Activated T-cell treated with anti-CD3 and anti-CD28 coated beads for 1 hour (primary cell): Measurements from ENCODE around the gene RADIL.

Experiments used
- DNase-seq: peaks from one replicate; pipeline ENCODE4 v3.0.0-alpha.2; 2020; ENCODE audit warnings: low read depth

The RADIL gene

DNA sequence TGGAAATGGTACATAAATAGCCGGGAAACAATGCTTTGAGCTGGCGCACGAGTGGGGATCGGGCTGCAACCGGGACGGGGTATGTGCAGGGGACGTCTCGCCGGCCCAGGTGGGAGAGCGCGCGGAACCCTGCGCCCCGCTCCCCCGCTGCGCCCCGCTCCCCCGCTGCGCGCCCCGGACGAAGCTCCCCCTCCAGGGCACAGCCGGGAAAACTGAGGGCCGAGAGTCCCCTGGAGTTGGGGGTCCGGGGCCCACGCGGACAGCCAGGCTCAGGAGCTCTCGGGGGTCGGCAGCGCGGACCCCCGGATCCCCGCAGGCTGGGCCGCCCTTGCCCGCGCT is 514 bp downstream of the RADIL start:
- no peak for DNase-seq

DNA sequence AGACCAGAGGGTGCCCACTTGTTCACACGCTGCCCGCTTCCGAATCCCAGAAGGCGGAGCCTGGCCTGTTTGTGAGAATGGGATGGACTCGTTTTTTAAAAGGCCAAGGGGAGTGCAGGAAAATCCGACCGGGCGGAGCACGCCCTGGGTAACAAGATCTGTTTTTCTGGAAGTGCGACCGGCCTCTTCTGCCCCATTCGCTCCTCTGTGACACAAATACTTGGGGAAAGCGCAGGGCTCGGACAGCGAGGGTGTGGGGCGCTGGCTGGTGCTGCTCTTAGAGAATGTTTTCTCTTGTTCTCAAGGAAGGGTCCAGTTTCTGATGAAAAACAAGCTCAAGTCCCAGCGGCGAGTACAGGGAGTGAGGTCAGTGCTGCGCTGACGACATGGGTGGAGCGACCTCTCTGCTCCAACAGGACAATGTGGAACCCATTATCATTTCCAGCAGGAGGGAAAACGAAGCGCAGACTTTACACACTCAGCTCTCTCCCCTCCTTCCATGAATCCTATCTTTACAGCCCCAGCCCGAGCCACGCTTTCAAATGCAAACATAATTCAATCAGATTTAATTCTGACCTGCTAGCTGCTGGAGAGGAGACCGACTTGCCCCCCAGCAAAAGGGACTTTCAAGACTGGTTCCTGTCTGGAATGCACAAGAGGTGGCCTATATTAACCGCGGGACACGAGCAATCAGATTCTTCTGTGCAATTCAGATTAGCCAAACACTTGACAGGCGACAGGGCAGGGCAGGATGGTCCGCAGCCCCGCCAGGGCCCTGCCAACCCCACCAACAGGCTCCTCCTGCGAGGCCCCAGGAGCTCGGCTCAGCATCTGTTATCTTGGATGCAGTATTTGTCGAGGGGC is 1.1 kb downstream of the RADIL start:
- DNase-seq, result no peak

DNA sequence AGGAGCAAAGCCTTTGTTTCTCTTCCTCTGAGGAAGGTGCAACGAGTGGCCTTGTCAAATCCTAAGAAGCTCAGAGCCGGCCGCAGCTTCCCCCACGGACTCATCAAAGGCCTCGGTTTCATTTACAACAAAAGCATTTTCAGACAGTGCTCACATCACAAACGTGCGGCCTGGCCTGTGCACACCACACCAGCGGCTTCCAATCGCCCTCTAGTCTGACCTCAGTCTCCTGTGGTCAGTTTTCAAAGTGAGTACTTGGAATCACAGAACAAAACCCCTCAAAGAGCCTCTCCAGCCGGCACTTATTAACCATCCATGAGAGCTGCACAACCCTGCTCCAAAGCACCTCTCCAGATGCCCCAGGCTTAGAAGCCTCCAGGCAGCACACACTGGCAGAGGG is 3.3 kb downstream of the RADIL start:
- no peak for DNase-seq

DNA sequence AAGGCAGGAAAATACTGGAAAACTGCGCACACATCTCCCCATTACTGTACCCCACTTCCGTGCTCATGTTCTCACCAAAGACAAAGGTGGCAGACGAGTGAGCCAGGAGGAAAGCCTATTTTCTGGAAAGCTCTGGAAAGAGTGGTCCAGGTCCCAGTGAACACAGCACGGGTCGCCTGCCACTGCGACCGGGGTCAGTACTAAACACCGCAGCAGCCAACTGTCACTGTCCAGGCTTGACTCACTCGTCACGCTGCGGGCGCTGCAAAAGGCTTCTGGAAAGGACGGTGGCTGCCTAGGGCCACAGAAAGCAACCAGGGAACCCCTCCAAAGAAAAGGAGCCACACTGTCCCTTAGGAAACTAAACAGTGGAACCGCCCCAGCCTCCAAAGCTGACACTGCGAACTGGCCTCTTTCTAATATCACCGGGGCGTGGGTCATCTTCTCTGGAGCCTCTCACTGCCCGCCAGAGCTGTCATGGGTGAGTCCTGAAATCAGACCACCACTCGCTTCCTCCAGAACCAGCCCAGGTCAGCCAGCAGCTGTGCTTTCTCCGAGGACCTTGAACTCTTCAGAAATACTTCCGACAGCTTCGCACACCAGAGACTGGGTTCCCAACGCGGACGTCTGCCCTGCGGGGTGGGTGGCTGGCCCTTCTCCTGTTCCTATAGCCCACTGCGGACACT is 4.0 kb downstream of the RADIL start:
- DNase-seq, result no peak

GRCh38 chr7:4878336-4879335 is 4.9 kb downstream of the RADIL start:
- DNase-seq, result no peak

DNA sequence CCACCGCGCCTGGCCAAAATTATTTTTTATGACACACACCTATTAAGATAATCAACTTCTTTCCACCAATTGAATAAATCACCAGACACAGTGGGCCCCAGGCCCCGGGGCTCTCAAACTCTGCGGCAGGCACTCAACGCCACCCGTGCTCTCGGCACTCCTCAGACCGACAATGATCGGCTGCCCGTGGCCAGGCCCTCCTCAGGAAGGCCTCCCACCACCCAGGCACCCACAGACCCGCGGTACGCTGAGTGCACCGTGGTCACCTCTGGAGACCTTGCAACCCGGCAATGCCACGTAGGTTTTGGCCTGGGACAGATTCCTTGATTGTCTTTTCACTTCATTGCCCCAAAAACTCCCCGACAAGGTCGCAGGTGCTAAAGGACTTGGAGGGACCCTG is 6.9 kb downstream of the RADIL start:
- no peak for DNase-seq

DNA sequence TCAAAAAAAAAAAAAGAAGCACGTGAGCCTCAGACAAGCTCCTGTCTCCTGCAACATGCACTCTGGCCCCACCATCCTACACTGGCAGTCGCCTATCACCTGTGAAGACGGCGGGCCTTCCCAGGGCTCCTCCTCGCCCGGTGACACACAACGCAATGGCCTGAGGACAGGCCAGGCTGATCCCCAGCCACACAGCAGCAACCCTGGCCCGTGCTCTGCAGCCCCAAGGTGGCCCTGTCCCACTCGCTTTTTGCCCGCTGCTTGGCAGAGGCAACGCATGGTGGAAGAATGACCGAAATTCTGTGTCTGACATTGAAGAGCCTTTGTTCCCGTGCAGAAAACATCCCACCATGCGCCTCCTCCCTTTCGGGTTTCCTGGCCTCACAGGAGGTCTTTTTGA is 8.1 kb downstream of the RADIL start:
- no peak for DNase-seq

DNA sequence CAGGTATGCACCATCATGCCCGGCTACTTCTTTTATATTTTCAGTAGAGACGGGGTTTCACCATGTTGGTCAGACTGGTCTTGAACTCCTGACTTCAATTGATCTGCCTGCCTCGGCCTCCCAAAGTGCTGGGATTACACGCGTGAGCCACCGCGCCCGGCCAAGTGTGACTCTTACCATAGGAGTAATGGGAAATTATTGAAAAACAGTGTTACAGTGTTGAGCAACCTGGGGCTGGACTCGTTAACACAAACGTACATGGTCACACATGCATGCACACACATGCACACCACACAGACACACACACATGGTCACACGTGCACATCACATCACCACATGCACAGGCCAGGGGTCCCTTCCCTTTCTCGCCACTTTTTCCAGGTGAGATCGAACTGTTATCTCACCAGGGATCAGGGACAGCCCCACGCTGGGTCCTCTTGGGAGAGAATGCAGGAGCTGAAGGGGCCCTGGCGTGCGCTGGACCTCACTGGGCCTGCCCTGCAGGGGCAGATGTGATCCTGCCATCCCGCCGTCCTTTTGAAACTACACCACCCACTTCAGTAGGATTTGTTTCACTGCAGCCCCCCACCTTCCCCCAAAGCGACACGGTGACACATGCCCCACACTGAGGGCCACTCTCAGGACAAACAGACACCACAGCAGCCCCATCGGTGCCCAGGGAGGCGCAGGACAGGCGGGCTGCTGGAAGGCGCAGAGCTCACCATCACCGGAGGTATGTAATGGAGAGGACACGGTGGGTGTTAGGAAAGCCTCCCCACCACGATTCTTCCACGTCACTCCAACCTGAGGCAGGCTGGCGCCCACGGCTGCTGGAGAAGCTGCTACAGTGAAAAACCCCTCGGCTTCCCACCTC is 10.2 kb downstream of the RADIL start:
- DNase-seq, result no peak

- DNase-seq, result no peak
Measured at GRCh38 chr7:4871930-4872675, 11.4 kb downstream of the RADIL start.

DNA sequence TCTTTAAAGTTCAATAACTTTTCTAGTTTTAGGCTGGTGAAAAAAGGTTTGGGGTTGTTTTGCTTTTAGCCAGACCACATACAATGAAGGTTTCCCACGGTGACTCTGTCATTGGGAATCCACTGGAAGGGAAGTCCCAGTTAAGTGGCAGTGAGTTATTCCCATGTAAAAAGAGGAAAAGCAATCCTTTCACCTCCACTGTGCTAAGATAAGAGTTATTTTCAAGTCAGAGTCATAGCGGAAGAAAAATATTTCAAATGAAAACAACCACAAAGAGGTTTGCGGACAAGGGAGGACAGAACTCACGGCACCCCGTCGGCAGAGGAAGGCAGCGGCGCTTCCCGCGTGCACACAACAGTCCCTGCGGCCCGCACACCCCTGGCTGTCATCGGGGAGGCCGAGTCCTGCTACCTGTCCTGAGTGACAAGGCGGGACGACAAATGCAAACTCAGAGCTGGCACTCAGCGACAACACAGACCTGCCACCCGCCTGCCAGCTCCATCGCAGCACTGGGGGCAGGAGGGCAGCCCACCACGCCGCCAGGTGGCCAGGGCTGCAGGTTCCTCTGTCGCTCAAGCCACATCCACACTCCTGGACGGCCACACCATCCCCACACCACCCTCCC is 12.3 kb downstream of the RADIL start:
- no peak for DNase-seq

GRCh38 chr7:4868493-4868892 is 15.0 kb downstream of the RADIL start:
- no peak for DNase-seq

DNA sequence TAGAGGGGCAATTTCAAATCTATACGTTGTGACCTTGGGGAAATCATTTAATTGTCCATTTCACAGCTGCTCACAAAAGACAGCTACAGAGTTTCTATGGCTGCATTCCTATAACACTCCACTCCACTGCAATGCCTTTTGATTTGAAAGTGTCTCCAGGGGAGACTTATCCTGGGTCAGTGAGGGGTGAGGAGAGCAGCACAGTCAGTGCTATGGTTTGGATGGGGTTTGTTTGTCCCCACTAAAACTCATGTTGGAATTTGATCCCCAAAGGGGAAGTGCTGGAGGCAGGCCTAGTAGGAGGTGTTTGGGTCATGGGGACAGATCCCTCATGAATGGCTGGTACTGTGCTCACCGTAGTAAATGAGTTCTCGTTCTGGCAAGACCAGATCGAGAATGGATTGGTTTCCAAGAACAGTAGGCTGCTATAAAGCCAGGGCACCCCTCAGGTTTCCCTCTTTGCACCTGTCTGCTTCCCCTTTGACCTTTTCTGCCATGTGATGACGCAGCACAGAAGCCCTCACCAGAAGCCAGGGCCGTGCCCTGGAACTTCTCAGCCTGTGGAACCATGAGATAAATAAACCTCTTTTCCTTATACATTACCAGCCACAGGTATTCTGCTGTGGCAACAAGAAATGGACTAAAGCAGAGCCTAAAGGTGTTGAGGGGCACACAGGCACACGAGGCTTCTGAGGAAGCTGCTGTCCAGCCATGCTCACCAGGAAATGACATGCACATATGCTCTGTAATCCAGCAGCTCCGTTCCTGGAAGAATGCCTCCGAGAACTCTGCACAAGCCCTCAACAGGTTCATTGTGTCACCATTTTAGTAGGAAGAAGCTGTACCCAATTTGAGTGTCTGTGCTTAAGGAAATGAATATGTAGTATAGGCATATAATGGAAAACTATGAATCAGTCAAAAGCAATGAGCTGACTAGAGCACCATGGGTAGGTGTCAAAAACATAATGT is 16.7 kb downstream of the RADIL start:
- DNase-seq, result no peak

GRCh38 chr7:4862156-4862555 is 21.4 kb downstream of the RADIL start:
- DNase-seq, result no peak

DNA sequence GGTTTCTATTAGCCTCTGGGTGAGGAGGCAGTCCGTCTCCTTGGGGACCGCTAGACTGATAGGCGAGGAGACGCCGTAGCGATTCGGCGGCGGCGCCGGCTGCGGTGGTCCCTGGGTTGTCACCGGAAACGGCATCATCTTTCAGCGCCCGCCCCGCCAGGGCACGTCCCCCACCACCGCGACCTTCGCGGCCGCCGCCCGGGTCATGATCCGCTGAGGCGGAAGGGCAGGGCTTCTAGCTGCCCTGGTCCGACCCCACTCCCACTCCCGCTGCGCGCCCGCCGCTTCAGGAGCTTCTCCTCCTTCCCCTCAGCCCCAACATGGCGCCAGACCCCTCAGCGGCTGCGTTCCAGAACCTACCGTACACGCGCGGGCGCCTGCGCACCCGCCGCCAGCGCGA is 21.8 kb downstream of the RADIL start, which contains the start of gene PAPOLB:
Gene PAPOLB (minus strand): TSS at position 358 of the 400 bp plus-strand sequence. CDS start 220 bp downstream, at position 138.
- DNase-seq, result no peak

GRCh38 chr7:4861227-4861626 is 22.3 kb downstream of the RADIL start:
- no peak for DNase-seq

- no peak for DNase-seq
Measured at GRCh38 chr7:4857189-4857588, 26.3 kb downstream of the RADIL start.

- no peak for DNase-seq
Measured at GRCh38 chr7:4856336-4857057, 27.0 kb downstream of the RADIL start.

GRCh38 chr7:4854916-4855315 is 28.6 kb downstream of the RADIL start:
- DNase-seq, result no peak
